Measurements from ENCODE around the gene MEIOB.

The MEIOB gene

GRCh38 chr16:1863681-1864460 is 8.1 kb downstream of the MEIOB start:
- TF ChIP-seq, protein P1, sequence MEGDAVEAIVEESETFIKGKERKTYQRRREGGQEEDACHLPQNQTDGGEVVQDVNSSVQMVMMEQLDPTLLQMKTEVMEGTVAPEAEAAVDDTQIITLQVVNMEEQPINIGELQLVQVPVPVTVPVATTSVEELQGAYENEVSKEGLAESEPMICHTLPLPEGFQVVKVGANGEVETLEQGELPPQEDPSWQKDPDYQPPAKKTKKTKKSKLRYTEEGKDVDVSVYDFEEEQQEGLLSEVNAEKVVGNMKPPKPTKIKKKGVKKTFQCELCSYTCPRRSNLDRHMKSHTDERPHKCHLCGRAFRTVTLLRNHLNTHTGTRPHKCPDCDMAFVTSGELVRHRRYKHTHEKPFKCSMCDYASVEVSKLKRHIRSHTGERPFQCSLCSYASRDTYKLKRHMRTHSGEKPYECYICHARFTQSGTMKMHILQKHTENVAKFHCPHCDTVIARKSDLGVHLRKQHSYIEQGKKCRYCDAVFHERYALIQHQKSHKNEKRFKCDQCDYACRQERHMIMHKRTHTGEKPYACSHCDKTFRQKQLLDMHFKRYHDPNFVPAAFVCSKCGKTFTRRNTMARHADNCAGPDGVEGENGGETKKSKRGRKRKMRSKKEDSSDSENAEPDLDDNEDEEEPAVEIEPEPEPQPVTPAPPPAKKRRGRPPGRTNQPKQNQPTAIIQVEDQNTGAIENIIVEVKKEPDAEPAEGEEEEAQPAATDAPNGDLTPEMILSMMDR (IDR thresholded peaks at IDR 0.05; ENCODE audit: unreplicated experiment in 3 of 3), result peak; percentile 61 to 86 (median 64)
- H3K4me3 Mint-ChIP-seq, result no peak overlapping the region

GRCh38 chr16:1862394-1862793 is 9.6 kb downstream of the MEIOB start:
- Mint-ChIP-seq H3K27ac (no peak overlapping the region), H3K36me3 (ENCODE audit: low read depth) (no peaks in the 10 kb centered on the region), H3K4me1 (peaks cover 3% of the 10 kb centered on the region), H3K4me3 (no peak overlapping the region), H3K9me3 (no peaks in the 10 kb centered on the region), H3K27me3 (ENCODE audit: low read depth) (peaks cover 69% of the 10 kb centered on the region)
- TF ChIP-seq, protein P1 (IDR thresholded peaks at IDR 0.05; ENCODE audit: unreplicated experiment in 3 of 3), result no peak

More at GRCh38 chr16:1863681-1864460, 8.1 kb downstream of the MEIOB start:
- Mint-ChIP-seq H3K27me3 (ENCODE audit: low read depth) (peaks cover 56% of the 10 kb centered on the region), H3K27ac (no peak overlapping the region), H3K4me1 (no peaks in the 10 kb centered on the region), H3K36me3 (ENCODE audit: low read depth) (no peaks in the 10 kb centered on the region), H3K9me3 (no peaks in the 10 kb centered on the region)

DNA sequence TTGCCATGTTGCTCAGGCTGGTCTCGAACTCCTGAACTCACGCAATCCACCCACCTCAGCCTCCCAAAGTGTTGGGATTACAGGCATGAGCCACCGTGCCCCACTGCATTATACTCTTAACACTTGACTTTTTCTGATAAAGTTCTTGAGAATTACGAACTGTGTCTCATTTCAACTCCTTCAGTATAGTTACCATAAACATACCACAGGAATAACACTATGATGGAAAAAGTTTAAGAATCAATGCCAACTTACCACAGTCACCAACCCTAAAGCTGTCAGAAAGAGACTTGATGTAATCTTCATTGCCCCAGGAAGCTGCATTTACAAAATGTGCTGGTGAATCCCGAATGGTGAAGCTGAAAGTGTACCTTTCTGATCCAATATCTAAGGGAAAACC is 10.2 kb downstream of the MEIOB start:
- peaks cover 76% of the 10 kb centered on the region for H3K27me3 Mint-ChIP-seq (ENCODE audit: low read depth)
- no peaks in the 10 kb centered on the region for H3K36me3 Mint-ChIP-seq (ENCODE audit: low read depth)
- no peak overlapping the region for H3K27ac Mint-ChIP-seq
- TF ChIP-seq, protein P1 (IDR thresholded peaks at IDR 0.05; ENCODE audit: unreplicated experiment in 3 of 3), result no peak
- H3K9me3 Mint-ChIP-seq, result no peaks in the 10 kb centered on the region
- peaks cover 8% of the 10 kb centered on the region for H3K4me1 Mint-ChIP-seq
- no peak overlapping the region for H3K4me3 Mint-ChIP-seq

- Mint-ChIP-seq H3K27ac (no peak overlapping the region), H3K36me3 (ENCODE audit: low read depth) (no peaks in the 10 kb centered on the region), H3K27me3 (ENCODE audit: low read depth) (peaks cover 75% of the 10 kb centered on the region), H3K4me1 (peaks cover 8% of the 10 kb centered on the region), H3K4me3 (no peak overlapping the region), H3K9me3 (no peaks in the 10 kb centered on the region)
- TF ChIP-seq, protein P1 (IDR thresholded peaks at IDR 0.05; ENCODE audit: unreplicated experiment in 3 of 3), result no peak
Observed at GRCh38 chr16:1859650-1860049, 12.3 kb downstream of the MEIOB start.

DNA sequence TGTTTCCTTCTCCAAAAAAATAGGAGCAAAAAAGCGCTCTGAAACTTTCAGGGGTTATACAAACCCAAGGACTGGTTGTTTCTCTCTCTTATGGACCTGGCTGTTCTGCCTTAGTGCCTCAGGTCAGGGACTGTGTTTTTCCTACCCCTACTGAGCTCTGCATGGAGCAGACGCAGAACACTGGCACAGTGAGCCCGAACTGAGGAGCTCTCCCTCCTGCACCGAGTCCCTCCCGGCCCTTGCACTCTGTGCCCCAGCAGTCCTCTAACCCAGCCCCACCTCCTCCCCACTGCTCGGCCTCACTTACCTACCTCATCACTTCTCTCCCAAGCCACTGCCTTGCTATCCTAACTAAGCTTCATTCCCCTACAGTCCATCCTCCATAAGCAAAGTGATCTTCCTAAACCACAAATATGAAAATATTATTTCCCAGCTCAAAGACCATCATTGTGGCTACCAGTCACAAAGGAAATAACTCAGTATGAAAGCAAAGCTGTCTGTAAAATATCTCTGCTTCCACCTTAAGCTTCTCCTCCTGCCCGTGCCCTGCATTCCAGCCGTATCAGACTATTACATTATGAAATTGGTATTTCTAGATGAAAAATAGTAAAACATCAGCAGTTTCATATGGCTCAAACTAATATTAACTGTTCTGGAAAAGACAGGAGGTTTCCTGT is 13.6 kb downstream of the MEIOB start:
- Mint-ChIP-seq H3K27me3 (ENCODE audit: low read depth) (peaks cover 78% of the 10 kb centered on the region), H3K4me3 (no peak overlapping the region), H3K36me3 (ENCODE audit: low read depth) (no peaks in the 10 kb centered on the region), H3K9me3 (no peaks in the 10 kb centered on the region), H3K4me1 (peaks cover 8% of the 10 kb centered on the region), H3K27ac (no peak overlapping the region)
- TF ChIP-seq, protein P1 (IDR thresholded peaks at IDR 0.05; ENCODE audit: unreplicated experiment in 3 of 3), result no peak
